LNCaP clone FGC (cell line): ENCODE data around the gene DEDD2.

ENCODE experiments used
- DNase-seq: peaks from one replicate; pipeline ENCODE4 v3.0.0-alpha.2; 2011; ENCODE audit warnings: low read depth
- H3K4me3 ChIP-seq: 2 replicates; pipeline ENCODE4 v1.5.1; 2011; ENCODE audit warnings: mild to moderate bottlenecking, low read depth, low read length, control low read depth
- TF ChIP-seq, protein P1 (sequence below): IDR thresholded peaks from 2 replicates; pipeline ENCODE4 v1.5.1; 2012; ENCODE audit warnings: mild to moderate bottlenecking; ENCODE audit not compliant: control insufficient read depth, insufficient read depth; ENCODE audit errors: extremely low read depth

The DEDD2 gene

GRCh38 chr19:42196011-42197001 lies 21.2 kb downstream of the DEDD2 start:
- no peak for DNase-seq
- TF ChIP-seq, protein P1, sequence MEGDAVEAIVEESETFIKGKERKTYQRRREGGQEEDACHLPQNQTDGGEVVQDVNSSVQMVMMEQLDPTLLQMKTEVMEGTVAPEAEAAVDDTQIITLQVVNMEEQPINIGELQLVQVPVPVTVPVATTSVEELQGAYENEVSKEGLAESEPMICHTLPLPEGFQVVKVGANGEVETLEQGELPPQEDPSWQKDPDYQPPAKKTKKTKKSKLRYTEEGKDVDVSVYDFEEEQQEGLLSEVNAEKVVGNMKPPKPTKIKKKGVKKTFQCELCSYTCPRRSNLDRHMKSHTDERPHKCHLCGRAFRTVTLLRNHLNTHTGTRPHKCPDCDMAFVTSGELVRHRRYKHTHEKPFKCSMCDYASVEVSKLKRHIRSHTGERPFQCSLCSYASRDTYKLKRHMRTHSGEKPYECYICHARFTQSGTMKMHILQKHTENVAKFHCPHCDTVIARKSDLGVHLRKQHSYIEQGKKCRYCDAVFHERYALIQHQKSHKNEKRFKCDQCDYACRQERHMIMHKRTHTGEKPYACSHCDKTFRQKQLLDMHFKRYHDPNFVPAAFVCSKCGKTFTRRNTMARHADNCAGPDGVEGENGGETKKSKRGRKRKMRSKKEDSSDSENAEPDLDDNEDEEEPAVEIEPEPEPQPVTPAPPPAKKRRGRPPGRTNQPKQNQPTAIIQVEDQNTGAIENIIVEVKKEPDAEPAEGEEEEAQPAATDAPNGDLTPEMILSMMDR = no peak
- no peak overlapping the region for H3K4me3 ChIP-seq

DNA sequence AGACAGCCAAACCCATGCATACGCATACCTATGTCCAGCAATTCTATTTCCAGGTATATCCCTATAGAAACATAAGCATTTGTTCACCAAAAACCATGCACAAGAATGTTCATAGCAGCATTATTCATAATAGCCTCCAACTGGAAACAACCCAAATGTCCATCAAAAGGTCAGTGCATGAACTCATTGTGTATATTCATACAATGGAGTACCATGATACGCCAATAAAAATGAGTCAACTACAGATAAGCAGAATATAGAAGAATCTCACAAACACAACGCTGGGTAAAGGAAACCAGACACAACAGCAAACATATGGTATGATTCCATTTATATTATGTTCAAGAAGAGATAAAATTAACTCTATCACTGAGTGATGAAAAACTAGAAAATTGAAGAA lies 23.8 kb downstream of the DEDD2 start:
- TF ChIP-seq, protein P1 = no peak
- no peak overlapping the region for H3K4me3 ChIP-seq
- DNase-seq = no peak

- no peak for DNase-seq
- H3K4me3 ChIP-seq = no peak overlapping the region
- TF ChIP-seq, protein P1 = no peak
These were observed 24.2 kb downstream of the DEDD2 start for GRCh38 chr19:42193294-42193693.

DNA sequence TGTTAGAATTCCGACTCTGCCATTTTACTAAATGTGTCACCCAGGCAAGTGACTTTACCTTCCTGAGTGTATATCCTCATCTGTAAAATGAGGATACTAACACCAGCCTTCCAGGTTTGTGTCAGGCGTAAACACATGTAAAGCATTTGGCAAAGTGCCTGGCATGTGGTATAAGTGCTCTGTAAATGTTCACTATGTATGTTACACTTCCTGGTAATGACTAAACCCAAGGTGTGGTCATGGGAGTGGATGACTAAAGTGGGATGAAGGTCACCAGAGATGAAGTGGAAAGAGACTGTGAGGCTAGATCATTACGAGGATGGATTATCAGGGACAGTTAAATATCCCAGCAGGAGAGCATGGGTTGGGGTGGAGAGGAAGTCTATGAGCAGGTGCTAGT lies 25.6 kb downstream of the DEDD2 start:
- no peak for DNase-seq
- TF ChIP-seq, protein P1 = no peak

DNA sequence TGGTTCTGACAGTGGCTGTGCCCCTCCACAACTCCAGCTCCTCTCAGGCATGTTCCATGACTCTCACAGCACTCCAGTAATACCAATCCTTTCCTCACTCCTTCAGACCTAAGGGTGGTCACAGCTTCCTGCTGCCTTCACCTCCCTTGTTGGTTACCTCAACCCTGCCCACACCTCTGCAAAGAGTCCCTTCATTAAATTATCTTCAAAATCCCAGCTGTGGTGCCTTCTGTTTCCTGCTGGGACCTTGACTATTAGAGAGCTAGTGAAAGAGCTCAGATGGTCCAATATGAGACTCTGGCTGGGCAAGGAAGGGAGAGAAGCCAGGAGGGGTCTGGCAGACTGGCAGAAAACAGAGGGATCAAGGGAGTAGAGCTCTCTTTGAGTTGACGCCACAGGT lies 26.1 kb downstream of the DEDD2 start:
- TF ChIP-seq, protein P1 = no peak
- no peak for DNase-seq
- no peak overlapping the region for H3K4me3 ChIP-seq

More for the DNA sequence above, 25.6 kb downstream of the DEDD2 start:
- H3K4me3 ChIP-seq = no peak overlapping the region

- H3K4me3 ChIP-seq = no peak overlapping the region
- DNase-seq = no peak
- TF ChIP-seq, protein P1 = no peak
These were observed 28.3 kb downstream of the DEDD2 start for GRCh38 chr19:42189133-42189532.

DNA sequence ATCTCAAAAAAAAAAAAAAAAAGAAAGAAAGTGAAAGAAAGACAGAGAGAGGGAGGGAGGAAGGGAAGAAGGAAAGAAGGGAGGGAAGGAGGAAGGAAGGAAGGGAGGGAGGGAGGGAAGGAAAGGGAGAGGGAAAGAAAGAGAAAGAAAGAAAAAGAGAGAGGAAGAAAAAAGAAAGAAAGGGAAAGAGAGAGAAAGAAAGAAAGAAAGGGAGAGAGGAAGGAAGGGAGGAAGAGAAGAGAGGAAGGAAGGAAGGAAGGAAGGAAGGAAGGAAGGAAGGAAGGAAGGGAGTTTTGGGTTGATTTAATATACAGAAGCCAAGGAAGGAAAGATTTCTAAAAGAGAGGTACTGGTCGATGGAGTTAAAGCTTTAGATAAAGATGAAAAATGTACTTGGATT lies 28.8 kb downstream of the DEDD2 start:
- no peak for DNase-seq
- no peak overlapping the region for H3K4me3 ChIP-seq
- TF ChIP-seq, protein P1 = no peak
